ENCODE measurements around the gene RPS6KB1. TPM values are rescaled to one million over a fixed set of nuclear protein-coding genes. Genes with fewer than 3 reads are reported as not detected.

RPS6KB1 gene
- total and polyA plus RNA-seq, 2 of the 8 experiments (the other 6 are each of a cell fraction or from before 2014, with no cell fraction given), result 3.4 to 28.4 TPM

DNA sequence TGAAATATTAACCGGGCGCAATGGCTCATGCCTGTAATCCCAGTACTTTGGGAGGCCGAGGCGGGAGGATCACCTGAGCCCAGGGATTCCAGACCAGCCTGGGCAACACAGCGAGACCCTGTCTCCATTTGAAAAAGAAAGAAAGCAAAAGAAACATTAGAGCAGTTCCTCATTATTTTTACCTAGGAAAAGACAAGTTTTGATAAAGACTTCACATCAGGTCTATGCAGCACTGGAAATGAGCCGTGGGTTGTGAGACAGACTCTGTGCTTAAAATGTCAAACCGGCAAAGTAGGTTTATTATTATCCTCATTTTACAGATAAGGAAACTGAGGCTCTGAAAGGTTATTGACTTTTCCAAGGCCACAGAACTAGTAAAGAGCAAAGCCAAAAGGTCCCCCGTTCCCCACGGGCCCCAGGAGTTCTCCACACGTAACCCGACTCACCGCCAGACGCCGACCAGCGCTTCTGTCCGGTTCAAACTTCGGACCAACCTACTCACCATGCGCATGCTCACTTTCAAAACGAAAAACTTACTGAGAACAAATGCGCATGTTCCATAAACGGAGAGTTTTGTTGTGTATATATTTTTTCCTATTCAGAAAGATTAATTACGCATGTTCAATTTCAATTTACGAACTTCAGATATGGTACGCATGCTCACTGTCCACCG lies 534 bp upstream of the RPS6KB1 start (continued):
- no peak for TF ChIP-seq SRF (IDR thresholded peaks at IDR 0.05; ENCODE audit: low read depth, low read length)
- TF ChIP-seq, protein P1, sequence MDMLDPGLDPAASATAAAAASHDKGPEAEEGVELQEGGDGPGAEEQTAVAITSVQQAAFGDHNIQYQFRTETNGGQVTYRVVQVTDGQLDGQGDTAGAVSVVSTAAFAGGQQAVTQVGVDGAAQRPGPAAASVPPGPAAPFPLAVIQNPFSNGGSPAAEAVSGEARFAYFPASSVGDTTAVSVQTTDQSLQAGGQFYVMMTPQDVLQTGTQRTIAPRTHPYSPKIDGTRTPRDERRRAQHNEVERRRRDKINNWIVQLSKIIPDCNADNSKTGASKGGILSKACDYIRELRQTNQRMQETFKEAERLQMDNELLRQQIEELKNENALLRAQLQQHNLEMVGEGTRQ (IDR thresholded peaks at IDR 0.05; ENCODE audit: low read length), result no peak
- no peak for TF ChIP-seq SP4 (IDR thresholded peaks at IDR 0.05; ENCODE audit: low read length)
- no peak for TF ChIP-seq KDM4A (IDR thresholded peaks at IDR 0.05; ENCODE audit: low read depth, low read length, severe bottlenecking)
- TF ChIP-seq CREB1 (IDR thresholded peaks at IDR 0.05), result no peak
- TF ChIP-seq, protein P2, sequence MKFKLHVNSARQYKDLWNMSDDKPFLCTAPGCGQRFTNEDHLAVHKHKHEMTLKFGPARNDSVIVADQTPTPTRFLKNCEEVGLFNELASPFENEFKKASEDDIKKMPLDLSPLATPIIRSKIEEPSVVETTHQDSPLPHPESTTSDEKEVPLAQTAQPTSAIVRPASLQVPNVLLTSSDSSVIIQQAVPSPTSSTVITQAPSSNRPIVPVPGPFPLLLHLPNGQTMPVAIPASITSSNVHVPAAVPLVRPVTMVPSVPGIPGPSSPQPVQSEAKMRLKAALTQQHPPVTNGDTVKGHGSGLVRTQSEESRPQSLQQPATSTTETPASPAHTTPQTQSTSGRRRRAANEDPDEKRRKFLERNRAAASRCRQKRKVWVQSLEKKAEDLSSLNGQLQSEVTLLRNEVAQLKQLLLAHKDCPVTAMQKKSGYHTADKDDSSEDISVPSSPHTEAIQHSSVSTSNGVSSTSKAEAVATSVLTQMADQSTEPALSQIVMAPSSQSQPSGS (IDR thresholded peaks at IDR 0.05; ENCODE audit: low read length), result no peak
- TF ChIP-seq SP2 (IDR thresholded peaks at IDR 0.05; ENCODE audit: low read length), result no peak
- no peak for TF ChIP-seq TAF1 (IDR thresholded peaks at IDR 0.05; ENCODE audit: low read depth, low read length)
- TF ChIP-seq JUND (IDR thresholded peaks at IDR 0.05; ENCODE audit: low read length), result no peak
- no peak for TF ChIP-seq YY1 (IDR thresholded peaks at IDR 0.05; ENCODE audit: low read depth, low read length)
- no peak for TF ChIP-seq RXRA (IDR thresholded peaks at IDR 0.05; ENCODE audit: insufficient read depth, low read depth, low read length)
- TF ChIP-seq POLR2A (IDR thresholded peaks at IDR 0.05; ENCODE audit: control extremely low read depth in 1 of 2, low read depth in 2 of 2, low read length in 2 of 2), result peak in 1 of 2 experiments; percentile 20; a peak in 1 of 3 replicates
- TF ChIP-seq EZH2 (IDR thresholded peaks at IDR 0.05; ENCODE audit: low read depth, low read length, severe bottlenecking), result no peak
- peak; percentile 54 for TF ChIP-seq ASH2L (IDR thresholded peaks at IDR 0.05; ENCODE audit: low read length)

Data from H1 (cell line).